Neural cell (in vitro differentiated cells): Measurements from ENCODE around the gene OVCH1. TPM values are rescaled to one million over a fixed set of nuclear protein-coding genes. Genes with fewer than 3 reads are reported as not detected.

Experiments
- H2AFZ ChIP-seq: fragments of 200-600, 300-800 bp; sonication (generic), shearing (Covaris generic); 2 replicates; pipeline ENCODE4 v1.6.0; 2014; ENCODE audit warnings: low read depth, mild to moderate bottlenecking, antibody characterized with exemption, low read length, moderate library complexity
- H3F3A ChIP-seq: fragments of 200-600 bp; shearing (Covaris generic); 2 replicates; pipeline ENCODE4 v1.6.1; 2016; ENCODE audit warnings: mild to moderate bottlenecking, moderate library complexity, mixed read lengths, antibody characterized with exemption, low read length; ENCODE audit not compliant: insufficient read depth, poor library complexity, severe bottlenecking
- H3K27ac ChIP-seq: fragments of 200-600, 300-800 bp; sonication (generic), shearing (Covaris generic); 2 replicates; pipeline ENCODE4 v1.5.1; 2014; ENCODE audit warnings: mild to moderate bottlenecking, low read length, moderate library complexity
- H3K27me3 ChIP-seq: fragments of 300-800, 200-600 bp; sonication (generic), shearing (Covaris generic); 2 replicates; pipeline ENCODE4 v1.6.0; 2014; ENCODE audit warnings: mild to moderate bottlenecking, low read depth, low read length, moderate library complexity; ENCODE audit not compliant: insufficient read depth
- H3K36me3 ChIP-seq: fragments of 300-800, 200-600 bp; sonication (generic), shearing (Covaris generic); 2 replicates; pipeline ENCODE4 v1.5.1; 2014; ENCODE audit warnings: mild to moderate bottlenecking, antibody characterized with exemption, low read length, moderate library complexity; ENCODE audit not compliant: insufficient read depth
- H3K4me2 ChIP-seq: fragments of 300-800, 200-600 bp; sonication (generic), shearing (Covaris generic); 2 replicates; pipeline ENCODE4 v1.6.0; 2014; ENCODE audit warnings: mild to moderate bottlenecking, low read length
- H3K4me3 ChIP-seq: fragments of 300-800, 200-600 bp; sonication (generic), shearing (Covaris generic); 2 replicates; pipeline ENCODE4 v1.5.1; 2014; ENCODE audit warnings: mild to moderate bottlenecking, low read length, moderate library complexity
- H3K79me2 ChIP-seq: fragments of 200-600 bp; shearing (Covaris generic); replicated peaks from 2 replicates; pipeline ENCODE4 v1.6.0; 2014; ENCODE audit warnings: mild to moderate bottlenecking, low read length, moderate library complexity; ENCODE audit not compliant: insufficient read depth
- H3K9ac ChIP-seq: fragments of 300-800, 200-600 bp; sonication (generic), shearing (Covaris generic); 2 replicates; pipeline ENCODE4 v1.6.1; 2016; ENCODE audit warnings: mild to moderate bottlenecking, low read length, mixed read lengths
- H3K9me2 ChIP-seq: fragments of 200-600 bp; shearing (Covaris generic); 2 replicates; pipeline ENCODE4 v1.6.1; 2016; ENCODE audit warnings: mild to moderate bottlenecking, low read length, mixed read lengths; ENCODE audit not compliant: insufficient read depth
- H3K9me3 ChIP-seq: fragments of 200-600, 300-800 bp; sonication (generic), shearing (Covaris generic); 2 replicates; pipeline ENCODE4 v1.6.1; 2016; ENCODE audit warnings: mild to moderate bottlenecking, mixed run types, low read length, moderate library complexity, mixed read lengths
- H4K20me1 ChIP-seq: fragments of 200-600 bp; shearing (Covaris generic); 2 replicates; pipeline ENCODE4 v1.6.1; 2016; ENCODE audit warnings: mild to moderate bottlenecking, mixed run types; ENCODE audit not compliant: insufficient read depth
- CTCF ChIP-seq: fragments of 450-650 bp; IDR thresholded peaks from 2 replicates; pipeline ENCODE4 v1.5.1; 2014; ENCODE audit warnings: antibody characterized with exemption, mild to moderate bottlenecking, moderate library complexity; ENCODE audit not compliant: poor library complexity, severe bottlenecking
- EZH2 ChIP-seq: fragments of 200-600, 300-800 bp; shearing (Covaris generic), sonication (generic); IDR thresholded peaks from 2 replicates; pipeline ENCODE4 v1.6.1; 2014; ENCODE audit warnings: antibody characterized with exemption, low read length, borderline replicate concordance, mild to moderate bottlenecking; ENCODE audit not compliant: insufficient read depth, poor library complexity, severe bottlenecking
- MXI1 ChIP-seq: fragments of 450-650 bp; conservative IDR thresholded peaks from 2 replicates; pipeline ENCODE4 v1.6.1; 2014; ENCODE audit warnings: antibody characterized with exemption, mild to moderate bottlenecking; ENCODE audit not compliant: poor library complexity, severe bottlenecking
- POLR2AphosphoS5 ChIP-seq: IDR thresholded peaks from 2 replicates; pipeline ENCODE4 v1.6.1; 2012
- RAD21 ChIP-seq: fragments of 450-650 bp; conservative IDR thresholded peaks from 2 replicates; pipeline ENCODE4 v1.6.1; 2014; ENCODE audit warnings: antibody characterized with exemption, mild to moderate bottlenecking, moderate library complexity
- REST ChIP-seq: IDR thresholded peaks from 2 replicates; pipeline ENCODE4 v1.6.1; 2012; ENCODE audit warnings: borderline replicate concordance
- SMC3 ChIP-seq: fragments of 450-650 bp; conservative IDR thresholded peaks from 2 replicates; pipeline ENCODE4 v1.6.1; 2014; ENCODE audit warnings: antibody characterized with exemption, mild to moderate bottlenecking, moderate library complexity; ENCODE audit not compliant: poor library complexity
- TAF1 ChIP-seq: IDR thresholded peaks from 2 replicates; pipeline ENCODE4 v1.6.1; 2012; ENCODE audit warnings: low read depth
- polyA plus RNA-seq: library from polyadenylated mRNA; depleted of rRNA; stranded (reverse); fragments of >200 nt; gene quantifications from 2 replicates; pipeline ENCODE4 v1.2.3, GENCODE V29; 2014

OVCH1 gene
- polyA plus RNA-seq, 1 donor from 2014 or later = 0.83 TPM

GRCh38 chr12:29492891-29493290, 4.6 kb downstream of the OVCH1 start:
- TF ChIP-seq EZH2 (no peak), CTCF (no peak), TAF1 (no peak), MXI1 (no peak), RAD21 (no peak)
- H3F3A ChIP-seq = no peaks in the 10 kb centered on the region

GRCh38 chr12:29486972-29487371, 10.5 kb downstream of the OVCH1 start:
- H3K9ac ChIP-seq = no peak overlapping the region
- no peaks in the 10 kb centered on the region for H3K9me3 ChIP-seq
- H3K27ac ChIP-seq = no peak overlapping the region
- H3K4me3 ChIP-seq = no peak overlapping the region
- H3K79me2 ChIP-seq = no peaks in the 10 kb centered on the region
- no peak overlapping the region for H3K4me2 ChIP-seq
- H4K20me1 ChIP-seq = no peaks in the 10 kb centered on the region
- H3K27me3 ChIP-seq = no peaks in the 10 kb centered on the region
- no peaks in the 10 kb centered on the region for H3K9me2 ChIP-seq
- H3K36me3 ChIP-seq = no peaks in the 10 kb centered on the region
- no peak overlapping the region for H2AFZ ChIP-seq
- no peaks in the 10 kb centered on the region for H3F3A ChIP-seq
- no peak for TF ChIP-seq TAF1
- no peak for TF ChIP-seq SMC3
- TF ChIP-seq MXI1 = no peak
- no peak for TF ChIP-seq POLR2AphosphoS5
- no peak for TF ChIP-seq RAD21
- no peak for TF ChIP-seq REST
- no peak for TF ChIP-seq CTCF

More at GRCh38 chr12:29492891-29493290, 4.6 kb downstream of the OVCH1 start:
- Histone ChIP-seq H3K27ac (no peak overlapping the region), H3K36me3 (no peaks in the 10 kb centered on the region), H3K9me2 (no peaks in the 10 kb centered on the region), H3K27me3 (no peaks in the 10 kb centered on the region), H3K9me3 (no peaks in the 10 kb centered on the region), H2AFZ (no peak overlapping the region), H3K9ac (no peak overlapping the region), H3K79me2 (no peaks in the 10 kb centered on the region), H3K4me2 (no peak overlapping the region), H3K4me3 (no peak overlapping the region), H4K20me1 (no peaks in the 10 kb centered on the region)
